Testis (tissue), 3 donors: Measurements from ENCODE around the gene DMPK. TPM values are rescaled to one million over a fixed set of nuclear protein-coding genes. Genes with fewer than 3 reads are reported as not detected.

Experiments
- DNase-seq: peaks from one replicate; pipeline ENCODE4 v3.0.0-alpha.2; 2019
- H3K27ac ChIP-seq, 2 donors: fragments of 200-600 bp; sonication (generic); one replicate each; pipeline ENCODE4 v1.5.1; 2019
- H3K27me3 ChIP-seq: fragments of 200-600 bp; sonication (generic); one replicate; pipeline ENCODE4 v1.5.1; 2019
- H3K36me3 ChIP-seq: fragments of 200-600 bp; sonication (generic); one replicate; pipeline ENCODE4 v1.5.1; 2017; ENCODE audit warnings: low read depth; ENCODE audit errors: missing control alignments
- H3K4me1 ChIP-seq: fragments of 200-600 bp; sonication (generic); one replicate; pipeline ENCODE4 v1.5.1; 2019
- H3K4me3 ChIP-seq, 2 donors: fragments of 200-600 bp; sonication (generic); one replicate each; pipeline ENCODE4 v1.5.1; 2017 to 2019
- H3K9me3 ChIP-seq: fragments of 200-600 bp; sonication (generic); one replicate; pipeline ENCODE4 v1.5.1; 2017
- CTCF ChIP-seq, 3 experiments: fragments of 450-650 bp in 2 of 3; fragments of 200-600 bp in 1 of 3; sonication (generic) in 1 of 3; IDR thresholded peaks; one replicate each; pipeline ENCODE4 v1.5.1; 2016 to 2019; ENCODE audit warnings: antibody characterized with exemption in 3 of 3, mild to moderate bottlenecking in 2 of 3, moderate library complexity in 1 of 3
- POLR2A ChIP-seq: fragments of 450-650 bp; IDR thresholded peaks from one replicate; pipeline ENCODE4 v1.6.1; 2017; ENCODE audit warnings: antibody characterized with exemption, mild to moderate bottlenecking, moderate library complexity
- WGBS, 2 donors: methylation state at CpG; one replicate each; pipeline ENCODE4 v1.1.5; 2018; 5-methylcytosine and 5-hydroxymethylcytosine counted together
- intact Hi-C: fragments of 100-400 bp; cut with DNase I; formaldehyde crosslinking; loops from one replicate; pipeline ENCODE4 v1.15.1; 2023; ENCODE audit warnings: low total_unique reads
- polyA plus RNA-seq: library from polyadenylated mRNA; stranded (reverse); fragments of 350-450 nt; fragmentation: Illumina TruSeq; extraction: RNeasy Lipid Tissue Mini Kit (QIAGEN cat#74804); gene quantifications from one replicate; pipeline ENCODE4 v1.2.3, GENCODE V29; 2014; ENCODE audit warnings: low read depth, low replicate concordance; ENCODE audit not compliant: insufficient read depth
- total RNA-seq, 2 donors: library from RNA; depleted of rRNA; stranded (reverse); fragments of >200 nt; gene quantifications; one replicate each; pipeline ENCODE4 v1.2.3, GENCODE V29; 2016

DMPK gene
- total and polyA plus RNA-seq, 3 donors from 2014 or later, result 42.6 to 68.8 (median 66.2) TPM

- TF ChIP-seq POLR2A (no peak), CTCF (IDR thresholded peaks at IDR 0.05) (no peak)
- no peaks in the 10 kb centered on the region for H3K9me3 ChIP-seq
- H3K27me3 ChIP-seq, result no peaks in the 10 kb centered on the region
- H3K27ac ChIP-seq, result no peak overlapping the region
- DNase-seq, result no peak
- H3K4me1 ChIP-seq, result no peaks in the 10 kb centered on the region
- 60% methylated on average over 7 to 11 of the region's 12 CpGs for WGBS, 2 donors
- intact Hi-C loops, result no loop called here
- H3K36me3 ChIP-seq, result no peaks in the 10 kb centered on the region
- H3K4me3 ChIP-seq, result no peak overlapping the region
These were observed 41.8 kb upstream of the DMPK start for GRCh38 chr19:45824041-45824471.

GRCh38 chr19:45823182-45823581 lies 40.9 kb upstream of the DMPK start:
- no peaks in the 10 kb centered on the region for H3K9me3 ChIP-seq
- 91 to 94% methylated on average over 11 to 12 of the region's 12 CpGs for WGBS, 2 donors
- H3K27me3 ChIP-seq, result no peaks in the 10 kb centered on the region
- H3K27ac ChIP-seq, result no peak overlapping the region
- TF ChIP-seq CTCF (IDR thresholded peaks at IDR 0.05) (no peak), POLR2A (no peak)
- H3K4me3 ChIP-seq, result no peak overlapping the region
- no peak for DNase-seq
- H3K4me1 ChIP-seq, result no peaks in the 10 kb centered on the region
- no peaks in the 10 kb centered on the region for H3K36me3 ChIP-seq
- intact Hi-C loops, result no loop called here

- no peak for TF ChIP-seq CTCF (IDR thresholded peaks at IDR 0.05)
- TF ChIP-seq POLR2A, result no peak
- H3K36me3 ChIP-seq, result no peaks in the 10 kb centered on the region
- no peak overlapping the region for H3K27ac ChIP-seq
- no peaks in the 10 kb centered on the region for H3K4me1 ChIP-seq
- no peak overlapping the region for H3K4me3 ChIP-seq
- no peaks in the 10 kb centered on the region for H3K9me3 ChIP-seq
- H3K27me3 ChIP-seq, result no peaks in the 10 kb centered on the region
- intact Hi-C loops, result no loop called here
- WGBS, 2 donors, result 95 to 96% methylated on average over 5 of the region's 5 CpGs
- no peak for DNase-seq
These were observed 40.4 kb upstream of the DMPK start for GRCh38 chr19:45822716-45823115.

- intact Hi-C loops, result no loop called here
- Histone ChIP-seq H3K4me3 (no peak overlapping the region), H3K27me3 (no peaks in the 10 kb centered on the region), H3K4me1 (no peaks in the 10 kb centered on the region), H3K27ac (no peak overlapping the region), H3K9me3 (no peaks in the 10 kb centered on the region), H3K36me3 (no peaks in the 10 kb centered on the region)
- TF ChIP-seq CTCF (IDR thresholded peaks at IDR 0.05), result no peak
- TF ChIP-seq POLR2A, result no peak
- 79 to 87% methylated on average over 9 to 10 of the region's 10 CpGs for WGBS, 2 donors
- DNase-seq, result no peak
These were observed 39.3 kb upstream of the DMPK start for GRCh38 chr19:45821570-45821969.

GRCh38 chr19:45821103-45821521 lies 38.8 kb upstream of the DMPK start:
- intact Hi-C loops, result no loop called here
- TF ChIP-seq CTCF (IDR thresholded peaks at IDR 0.05) (no peak), POLR2A (no peak)

More at GRCh38 chr19:45821103-45821521, 38.8 kb upstream of the DMPK start:
- WGBS, 2 donors, result 81 to 91% methylated on average over 8 of the region's 8 CpGs
- Histone ChIP-seq H3K4me3 (no peak overlapping the region), H3K4me1 (no peaks in the 10 kb centered on the region), H3K27me3 (no peaks in the 10 kb centered on the region), H3K36me3 (no peaks in the 10 kb centered on the region), H3K27ac (no peak overlapping the region), H3K9me3 (no peaks in the 10 kb centered on the region)
- DNase-seq, result no peak
